Endothelial cell of umbilical vein (primary cell): Measurements from ENCODE around the gene ALOX15B. TPM values are rescaled to one million over a fixed set of nuclear protein-coding genes. Genes with fewer than 3 reads are reported as not detected.

Source experiments
- BruUV-seq: library from RNA; stranded (reverse); fragments of 400-500 nt; replicated peaks from 2 replicates; lab custom pipeline; 2021; lab: Mats Ljungman, UMichigan
- CTCF ChIA-PET: fragments of 300-600, 350-600 bp; sonication (Branson Sonifier 250); formaldehyde crosslinking; loops from one replicate; lab custom pipeline; 2021; ENCODE audit warnings: antibody characterized with exemption, inconsistent platforms; lab: Charles Lee
- POLR2A ChIA-PET: fragments of 300-600, 350-600 bp; sonication (Branson Sonifier 250); formaldehyde crosslinking; loops from one replicate; lab custom pipeline; 2021; ENCODE audit warnings: antibody characterized with exemption, inconsistent platforms; lab: Charles Lee
- DNase-seq: peaks from one replicate; pipeline ENCODE4 v3.0.0-alpha.2; 2011; ENCODE audit warnings: low read depth, low spot score
- FAIRE-seq: peaks from 2 replicates; lab custom pipeline; 2011; peaks lifted over from hg19 to GRCh38; lab: Jason Lieb, UNC
- H2AFZ ChIP-seq: 2 replicates; pipeline ENCODE4 v1.6.0; 2012; ENCODE audit warnings: low read depth, low read length, control low read depth, inconsistent platforms
- H3K27ac ChIP-seq: 2 replicates; pipeline ENCODE4 v1.5.1; 2011; ENCODE audit warnings: low read depth, mild to moderate bottlenecking, control low read depth, low read length, moderate library complexity; ENCODE audit not compliant: insufficient read depth
- H3K27me3 ChIP-seq, 2 experiments: 2 replicates each; pipeline versions ENCODE4 v1.6.0 to v1.6.1; 2011; ENCODE audit warnings: low read length in 2 of 2, mixed read lengths in 1 of 2; ENCODE audit not compliant: control insufficient read depth in 2 of 2, insufficient read depth in 2 of 2
- H3K36me3 ChIP-seq, 2 experiments: 2 replicates in 1 of 2; 3 replicates in 1 of 2; pipeline ENCODE4 v1.5.1; 2011; ENCODE audit warnings: low read length in 2 of 2, mild to moderate bottlenecking in 1 of 2, moderate library complexity in 1 of 2; ENCODE audit not compliant: control insufficient read depth in 2 of 2, insufficient read depth in 2 of 2; ENCODE audit errors: extremely low read depth in 1 of 2
- H3K4me1 ChIP-seq: 3 replicates; pipeline ENCODE4 v1.5.1; 2011; ENCODE audit warnings: mild to moderate bottlenecking, low read length; ENCODE audit not compliant: control insufficient read depth, insufficient read depth; ENCODE audit errors: extremely low read depth
- H3K4me2 ChIP-seq: 2 replicates; pipeline ENCODE4 v1.6.1; 2011; ENCODE audit warnings: low read length, control low read depth, mixed read lengths; ENCODE audit not compliant: insufficient read depth
- H3K4me3 ChIP-seq, 3 experiments: fragments of 200-600 bp in 1 of 3; sonication (generic), shearing (Covaris generic) in 1 of 3; replicated peaks in 1 of 3; 2 replicates each; pipeline ENCODE4 v1.5.1; 2011 to 2016; ENCODE audit warnings: control low read depth in 3 of 3, low read length in 3 of 3, mild to moderate bottlenecking in 2 of 3, inconsistent platforms in 1 of 3, low read depth in 1 of 3, moderate library complexity in 1 of 3; ENCODE audit not compliant: insufficient read depth in 1 of 3
- H3K79me2 ChIP-seq: 2 replicates; pipeline ENCODE4 v1.6.0; 2012; ENCODE audit warnings: low read length, inconsistent platforms; ENCODE audit not compliant: control insufficient read depth, insufficient read depth
- H3K9ac ChIP-seq: replicated peaks from 2 replicates; pipeline ENCODE3; 2011; ENCODE audit warnings: low read length, control low read depth; ENCODE audit not compliant: insufficient read depth; ENCODE audit errors: extremely low read depth
- H3K9me1 ChIP-seq: replicated peaks from 3 replicates; pipeline ENCODE4 v1.6.0; 2011; ENCODE audit warnings: mild to moderate bottlenecking, low read length; ENCODE audit not compliant: control insufficient read depth, insufficient read depth; ENCODE audit errors: extremely low read depth
- H3K9me3 ChIP-seq: replicated peaks from 2 replicates; pipeline ENCODE4 v1.5.1; 2012; ENCODE audit warnings: low read length, inconsistent platforms; ENCODE audit not compliant: control insufficient read depth, insufficient read depth
- H4K20me1 ChIP-seq: replicated peaks from 2 replicates; pipeline ENCODE3; 2011; ENCODE audit warnings: mild to moderate bottlenecking, low read length; ENCODE audit not compliant: control insufficient read depth, insufficient read depth; ENCODE audit errors: extremely low read depth
- CTCF ChIP-seq, 2 donors: IDR thresholded peaks; 1 replicate in 1 of 2; 2 replicates in 1 of 2; pipeline ENCODE4 v1.5.1; 2011; ENCODE audit warnings: low read length in 2 of 2, mild to moderate bottlenecking in 2 of 2, moderate library complexity in 2 of 2, control low read depth in 1 of 2, inconsistent platforms in 1 of 2, low read depth in 1 of 2; ENCODE audit not compliant: insufficient read depth in 1 of 2; ENCODE audit errors: extremely low read depth in 1 of 2
- EZH2 ChIP-seq: IDR thresholded peaks from 2 replicates; pipeline ENCODE4 v1.6.1; 2012; ENCODE audit warnings: borderline replicate concordance, low read depth, mild to moderate bottlenecking, moderate library complexity, low read length, inconsistent platforms; ENCODE audit not compliant: severe bottlenecking
- FOS ChIP-seq: IDR thresholded peaks from 2 replicates; pipeline ENCODE4 v1.6.1; 2011; ENCODE audit warnings: mild to moderate bottlenecking, low read length, moderate library complexity, borderline replicate concordance; ENCODE audit not compliant: insufficient read depth
- GATA2 ChIP-seq: IDR thresholded peaks from 2 replicates; pipeline ENCODE4 v1.7.0; 2011; ENCODE audit warnings: low read depth, mild to moderate bottlenecking, moderate library complexity, mixed read lengths, low read length; ENCODE audit not compliant: insufficient read length, insufficient read depth
- JUN ChIP-seq: IDR thresholded peaks from 2 replicates; pipeline ENCODE4 v1.6.1; 2011; ENCODE audit warnings: borderline replicate concordance, low read depth; ENCODE audit not compliant: insufficient read length, insufficient read depth
- MAX ChIP-seq: IDR thresholded peaks from 2 replicates; pipeline ENCODE4 v1.6.1; 2011; ENCODE audit not compliant: insufficient read depth, insufficient read length
- MYC ChIP-seq: IDR thresholded peaks from one replicate; pipeline ENCODE4 v1.6.1; 2011; ENCODE audit warnings: mild to moderate bottlenecking, low read depth, low read length
- POLR2A ChIP-seq: IDR thresholded peaks from 2 replicates; pipeline ENCODE4 v1.6.1; 2012; ENCODE audit warnings: low read depth, mild to moderate bottlenecking, control low read depth, low read length
- POLR2AphosphoS5 ChIP-seq: IDR thresholded peaks from 2 replicates; pipeline ENCODE4 v1.6.1; 2012; ENCODE audit warnings: low read depth, mild to moderate bottlenecking, control low read depth, low read length, moderate library complexity; ENCODE audit not compliant: insufficient read depth
- dilution Hi-C: fragments of 300-500 bp; cut with MboI; formaldehyde crosslinking; loops from one replicate; pipeline ENCODE4 v1.15.0; 2019; ENCODE audit warnings: low sequenced_read_pairs; ENCODE audit not compliant: extremely low pct_ligation_motif_present
- intact Hi-C: fragments of 100-400 bp; cut with micrococcal nuclease; formaldehyde crosslinking; loops from one replicate; pipeline ENCODE4 v1.10.0; 2022
- polyA plus RNA-seq, 4 experiments: library from polyadenylated mRNA; depleted of rRNA in 3 of 4; stranded (reverse) in 3 of 4; unstranded in 1 of 4; fragments of >200 nt; gene quantifications; 2 replicates each; pipeline versions ENCODE4 v1.2.1 to v1.2.3, GENCODE V29; 2011 to 2012; ENCODE audit warnings: missing spikeins in 1 of 4
- total RNA-seq: library from RNA; stranded (reverse); gene quantifications from 2 replicates; pipeline ENCODE4 v1.2.3, GENCODE V29; 2021

ALOX15B gene
- total and polyA plus RNA-seq, 2 donors (not counting 3 experiments of a cell fraction or from before 2014, with no cell fraction given): not detected

- ChIA-PET POLR2A (no interaction called here), CTCF (interaction anchor here (1.0 to 13.4 kb wide), 7 partner anchors 12 to 43 kb away, joined by 3 to 167 read pairs (median 15); no protein-coding TSS in a partner anchor)
- no peak overlapping the region for H3K4me3 ChIP-seq
- no peak overlapping the region for H3K9ac ChIP-seq
- H2AFZ ChIP-seq: no peak overlapping the region
- dilution Hi-C loops: no loop called here
- BruUV-seq: no TSS peak
- no peak overlapping the region for H3K27ac ChIP-seq
- no peak for DNase-seq
- intact Hi-C loops: no loop called here
- no peaks in the 10 kb centered on the region for H3K9me3 ChIP-seq
- H3K79me2 ChIP-seq: no peaks in the 10 kb centered on the region
- H3K4me1 ChIP-seq: no peaks in the 10 kb centered on the region
- TF ChIP-seq MYC (no peak), JUN (no peak), EZH2 (no peak), POLR2A (no peak), GATA2 (no peak)
- H3K27me3 ChIP-seq: peaks cover 0 to 10% of the 10 kb centered on the region in 2 experiments
- no peaks in the 10 kb centered on the region for H4K20me1 ChIP-seq
- no peaks in the 10 kb centered on the region for H3K9me1 ChIP-seq
- FAIRE-seq: no peak
- no peak overlapping the region for H3K4me2 ChIP-seq
- H3K36me3 ChIP-seq: no peaks in the 10 kb centered on the region
Observed at GRCh38 chr17:8095361-8095760, 56.5 kb downstream of the ALOX15B start.

- intact Hi-C loops (no loop called here), dilution Hi-C loops (no loop called here)
- no peaks in the 10 kb centered on the region for H4K20me1 ChIP-seq
- no peak overlapping the region for H3K4me3 ChIP-seq
- H3K27ac ChIP-seq: no peak overlapping the region
- H2AFZ ChIP-seq: no peak overlapping the region
- H3K79me2 ChIP-seq: no peaks in the 10 kb centered on the region
- no peak overlapping the region for H3K4me2 ChIP-seq
- no TSS peak for BruUV-seq
- DNase-seq (no peak), FAIRE-seq (no peak)
- H3K4me1 ChIP-seq: no peaks in the 10 kb centered on the region
- peaks cover 0 to 10% of the 10 kb centered on the region in 2 experiments for H3K27me3 ChIP-seq
- POLR2A ChIA-PET: no interaction called here
- no peaks in the 10 kb centered on the region for H3K9me1 ChIP-seq
- H3K9me3 ChIP-seq: no peaks in the 10 kb centered on the region
- CTCF ChIA-PET: interaction anchor here (0.6 to 1.0 kb wide), 5 partner anchors 8 to 36 kb away, joined by 3 to 5 read pairs (median 3); no protein-coding TSS in a partner anchor
- TF ChIP-seq POLR2A: no peak
- TF ChIP-seq MAX: no peak
- TF ChIP-seq CTCF (IDR thresholded peaks at IDR 0.05; ENCODE audit: extremely low read depth in 1 of 2, insufficient read depth in 1 of 2, low read depth in 1 of 2, low read length in 2 of 2): no peak
- TF ChIP-seq GATA2: no peak
- TF ChIP-seq JUN: no peak
- no peak for TF ChIP-seq FOS
- no peak for TF ChIP-seq POLR2AphosphoS5
- TF ChIP-seq EZH2: no peak
- TF ChIP-seq MYC: no peak
- H3K36me3 ChIP-seq: no peaks in the 10 kb centered on the region
- H3K9ac ChIP-seq: no peak overlapping the region
Observed at GRCh38 chr17:8096541-8096940, 57.7 kb downstream of the ALOX15B start.
